IMR-90 (cell line): ENCODE measurements around the gene MON2. TPM values are rescaled to one million over a fixed set of nuclear protein-coding genes. Genes with fewer than 3 reads are reported as not detected.
A peak's percentile ranks its signal among the peaks of the same experiment; 100 is the strongest.

Experiments
- ATAC-seq: fragments of 200-7000 bp; cut with Tn5 transposase; 2 replicates; pipeline ENCODE4 v1.9.1; 2020; ENCODE audit warnings: low read depth, mild to moderate bottlenecking, moderate library complexity
- Bru-seq: library from RNA; stranded (reverse); fragments of 400-500 nt; gene quantifications from one replicate; lab custom pipeline; 2021; lab: Mats Ljungman, UMichigan
- BruChase-seq, 2 experiments: library from RNA; stranded (reverse); fragments of 400-500 nt; gene quantifications; one replicate each; lab custom pipeline; 2021; lab: Mats Ljungman, UMichigan
- BruUV-seq: library from RNA; stranded (reverse); fragments of 400-500 nt; replicated peaks from 2 replicates; lab custom pipeline; 2021; lab: Mats Ljungman, UMichigan
- CTCF ChIA-PET: fragments of 300-600 bp; formaldehyde crosslinking; extraction: SDS; loops from one replicate; lab custom pipeline; 2021; ENCODE audit warnings: antibody characterized with exemption; lab: Yijun Ruan, JAX
- POLR2A ChIA-PET: fragments of 300-600 bp; sonication (Branson Sonifier 250); formaldehyde crosslinking; loops from one replicate; lab custom pipeline; 2022; ENCODE audit warnings: antibody characterized with exemption; ENCODE audit not compliant: unreplicated experiment; lab: Charles Lee
- DNase-seq: peaks from one replicate; pipeline ENCODE4 v3.0.0; 2013
- H2AFZ ChIP-seq: replicated peaks from 2 replicates; pipeline ENCODE3; 2013; ENCODE audit warnings: low read length, mild to moderate bottlenecking; ENCODE audit not compliant: poor library complexity
- H2AK5ac ChIP-seq: 2 replicates; pipeline ENCODE4 v1.6.1; 2013; ENCODE audit warnings: low read depth, low read length, inconsistent platforms
- H2AK9ac ChIP-seq: replicated peaks from 2 replicates; pipeline ENCODE3; 2013; ENCODE audit warnings: mild to moderate bottlenecking, low read depth, low read length, moderate library complexity; ENCODE audit not compliant: poor library complexity
- H2BK120ac ChIP-seq: 2 replicates; pipeline ENCODE4 v1.6.1; 2013; ENCODE audit warnings: low read depth, low read length, inconsistent platforms
- H2BK15ac ChIP-seq: 3 replicates; pipeline ENCODE4 v1.6.1; 2013; ENCODE audit warnings: low read depth, low read length, inconsistent platforms
- H2BK20ac ChIP-seq: 2 replicates; pipeline ENCODE4 v1.6.1; 2013; ENCODE audit warnings: low read depth, mild to moderate bottlenecking, inconsistent platforms, low read length, moderate library complexity
- H2BK5ac ChIP-seq: 2 replicates; pipeline ENCODE4 v1.6.1; 2013; ENCODE audit warnings: mild to moderate bottlenecking, low read depth, low read length, inconsistent platforms; ENCODE audit not compliant: poor library complexity, severe bottlenecking
- H3K14ac ChIP-seq: replicated peaks from 2 replicates; pipeline ENCODE4 v1.6.1; 2013; ENCODE audit warnings: low read depth, low read length, inconsistent platforms
- H3K18ac ChIP-seq: 2 replicates; pipeline ENCODE4 v1.6.1; 2013; ENCODE audit warnings: low read depth, low read length, control low read depth
- H3K23ac ChIP-seq: 2 replicates; pipeline ENCODE4 v1.6.1; 2013; ENCODE audit warnings: low read depth, low read length, inconsistent platforms
- H3K27ac ChIP-seq: 2 replicates; pipeline ENCODE4 v1.5.1; 2013; ENCODE audit warnings: mild to moderate bottlenecking, control low read depth, low read length; ENCODE audit not compliant: insufficient read depth
- H3K27me3 ChIP-seq: 2 replicates; pipeline ENCODE4 v1.6.1; 2013; ENCODE audit warnings: low read length; ENCODE audit not compliant: control insufficient read depth, insufficient read depth
- H3K36me3 ChIP-seq: 2 replicates; pipeline ENCODE4 v1.6.1; 2013; ENCODE audit warnings: low read length, mixed read lengths; ENCODE audit not compliant: control insufficient read depth, insufficient read depth
- H3K4ac ChIP-seq: 2 replicates; pipeline ENCODE4 v1.6.1; 2013; ENCODE audit warnings: low read depth, low read length, inconsistent platforms
- H3K4me1 ChIP-seq: 2 replicates; pipeline ENCODE4 v1.6.1; 2013; ENCODE audit warnings: low read length, mixed read lengths; ENCODE audit not compliant: control insufficient read depth, insufficient read depth
- H3K4me2 ChIP-seq: 2 replicates; pipeline ENCODE4 v1.6.1; 2013; ENCODE audit warnings: low read depth, mild to moderate bottlenecking, control low read depth, low read length, moderate library complexity
- H3K4me3 ChIP-seq: 2 replicates; pipeline ENCODE4 v1.5.1; 2013; ENCODE audit warnings: low read depth, mild to moderate bottlenecking, control low read depth, low read length, moderate library complexity; ENCODE audit not compliant: insufficient read depth
- H3K56ac ChIP-seq: 2 replicates; pipeline ENCODE4 v1.6.1; 2013; ENCODE audit warnings: low read length, inconsistent platforms; ENCODE audit not compliant: insufficient read depth; ENCODE audit errors: extremely low read depth
- H3K79me1 ChIP-seq, 2 experiments: 2 replicates each; pipeline ENCODE4 v1.6.1; 2013; ENCODE audit warnings: low read length in 2 of 2, inconsistent platforms in 1 of 2, low read depth in 1 of 2
- H3K9ac ChIP-seq: 2 replicates; pipeline ENCODE4 v1.6.1; 2013; ENCODE audit warnings: low read depth, low read length, control low read depth
- H3K9me1 ChIP-seq: 2 replicates; pipeline ENCODE4 v1.6.1; 2013; ENCODE audit warnings: low read length, inconsistent platforms; ENCODE audit not compliant: insufficient read depth
- H3K9me3 ChIP-seq: 2 replicates; pipeline ENCODE4 v1.6.1; 2013; ENCODE audit warnings: low read length; ENCODE audit not compliant: control insufficient read depth, insufficient read depth
- H4K20me1 ChIP-seq: 2 replicates; pipeline ENCODE4 v1.6.1; 2013; ENCODE audit warnings: low read length, inconsistent platforms; ENCODE audit not compliant: insufficient read depth
- H4K5ac ChIP-seq: 2 replicates; pipeline ENCODE4 v1.6.1; 2013; ENCODE audit warnings: mild to moderate bottlenecking, low read depth, low read length, control low read depth
- H4K8ac ChIP-seq, 2 experiments: 2 replicates each; pipeline ENCODE4 v1.6.1; 2013; ENCODE audit warnings: low read depth in 2 of 2, low read length in 2 of 2, control low read depth in 1 of 2, inconsistent platforms in 1 of 2
- H4K91ac ChIP-seq: 2 replicates; pipeline ENCODE4 v1.6.1; 2013; ENCODE audit warnings: low read depth, low read length, inconsistent platforms; ENCODE audit not compliant: insufficient read depth
- BHLHE40 ChIP-seq: fragments of 150-350 bp; IDR thresholded peaks from 2 replicates; pipeline ENCODE4 v1.6.1; 2016; ENCODE audit warnings: mild to moderate bottlenecking, low read depth, low read length
- CEBPB ChIP-seq: IDR thresholded peaks from 2 replicates; pipeline ENCODE4 v1.6.1; 2012; ENCODE audit warnings: low read depth, low read length, improper control_type of control experiment
- FOS ChIP-seq: fragments of 150-350 bp; IDR thresholded peaks from 2 replicates; pipeline ENCODE4 v1.6.1; 2016; ENCODE audit warnings: low read depth, low read length
- MAFK ChIP-seq: IDR thresholded peaks from 2 replicates; pipeline ENCODE4 v1.6.1; 2012; ENCODE audit warnings: low read depth, low read length, improper control_type of control experiment
- MAZ ChIP-seq: IDR thresholded peaks from 2 replicates; pipeline ENCODE4 v1.6.1; 2012; ENCODE audit warnings: low read depth, mild to moderate bottlenecking, low read length, improper control_type of control experiment, moderate library complexity, borderline replicate concordance
- MXI1 ChIP-seq: IDR thresholded peaks from 2 replicates; pipeline ENCODE4 v1.6.1; 2012; ENCODE audit warnings: low read depth, mild to moderate bottlenecking, low read length, moderate library complexity, borderline replicate concordance
- POLR2A ChIP-seq: IDR thresholded peaks from 2 replicates; pipeline ENCODE4 v1.6.1; 2012; ENCODE audit warnings: mild to moderate bottlenecking, low read depth, low read length
- RAD21 ChIP-seq: IDR thresholded peaks from 2 replicates; pipeline ENCODE4 v1.6.1; 2012; ENCODE audit warnings: low read length, improper control_type of control experiment
- WGBS, 2 experiments: methylation state at CpG; one replicate each; pipeline versions ENCODE4 v1.1.5 to v1.1.7; 2013; ENCODE audit warnings: missing lambda C conversion rate in 2 of 2; ENCODE audit not compliant: insufficient read length in 1 of 2; ENCODE audit errors: extremely low coverage in 2 of 2; 5-methylcytosine and 5-hydroxymethylcytosine counted together
- dilution Hi-C: fragments of 300-500 bp; cut with HindIII; formaldehyde crosslinking; loops from one replicate; pipeline ENCODE4 v1.14.3; 2018; ENCODE audit warnings: low sequenced_read_pairs; ENCODE audit not compliant: unreplicated experiment
- in situ Hi-C: fragments of 300-500 bp; cut with MboI; formaldehyde crosslinking; loops from 3 replicates; pipeline ENCODE4 v1.14.3; 2019; ENCODE audit warnings: low sequenced_read_pairs, inconsistent platforms, mixed read lengths
- intact Hi-C: fragments of 100-400 bp; cut with micrococcal nuclease; formaldehyde crosslinking; loops from 2 replicates; pipeline ENCODE4 v1.10.0; 2022
- long read RNA-seq: library from polyadenylated mRNA; unstranded; transcript quantifications from one replicate; pipeline ENCODE4 v2.0.0, GENCODE V29; 2021; ENCODE audit not compliant: unreplicated experiment
- polyA plus RNA-seq, 3 experiments: library from polyadenylated mRNA; depleted of rRNA; stranded (reverse); fragments of >200 nt; gene quantifications; 2 replicates each; pipeline ENCODE4 v1.2.3, GENCODE V29; 2012; ENCODE audit warnings: low replicate concordance in 1 of 3
- total RNA-seq: library from RNA; depleted of rRNA; stranded (reverse); fragments of >200 nt; gene quantifications from 2 replicates; pipeline ENCODE4 v1.2.3, GENCODE V29; 2012; rRNA removed
- TF ChIP-seq, protein P1 (sequence below): fragments of 150-350 bp; IDR thresholded peaks from 2 replicates; pipeline ENCODE4 v1.6.1; 2016; ENCODE audit warnings: low read depth, mild to moderate bottlenecking, low read length, moderate library complexity, borderline replicate concordance

The MON2 gene, protein sequence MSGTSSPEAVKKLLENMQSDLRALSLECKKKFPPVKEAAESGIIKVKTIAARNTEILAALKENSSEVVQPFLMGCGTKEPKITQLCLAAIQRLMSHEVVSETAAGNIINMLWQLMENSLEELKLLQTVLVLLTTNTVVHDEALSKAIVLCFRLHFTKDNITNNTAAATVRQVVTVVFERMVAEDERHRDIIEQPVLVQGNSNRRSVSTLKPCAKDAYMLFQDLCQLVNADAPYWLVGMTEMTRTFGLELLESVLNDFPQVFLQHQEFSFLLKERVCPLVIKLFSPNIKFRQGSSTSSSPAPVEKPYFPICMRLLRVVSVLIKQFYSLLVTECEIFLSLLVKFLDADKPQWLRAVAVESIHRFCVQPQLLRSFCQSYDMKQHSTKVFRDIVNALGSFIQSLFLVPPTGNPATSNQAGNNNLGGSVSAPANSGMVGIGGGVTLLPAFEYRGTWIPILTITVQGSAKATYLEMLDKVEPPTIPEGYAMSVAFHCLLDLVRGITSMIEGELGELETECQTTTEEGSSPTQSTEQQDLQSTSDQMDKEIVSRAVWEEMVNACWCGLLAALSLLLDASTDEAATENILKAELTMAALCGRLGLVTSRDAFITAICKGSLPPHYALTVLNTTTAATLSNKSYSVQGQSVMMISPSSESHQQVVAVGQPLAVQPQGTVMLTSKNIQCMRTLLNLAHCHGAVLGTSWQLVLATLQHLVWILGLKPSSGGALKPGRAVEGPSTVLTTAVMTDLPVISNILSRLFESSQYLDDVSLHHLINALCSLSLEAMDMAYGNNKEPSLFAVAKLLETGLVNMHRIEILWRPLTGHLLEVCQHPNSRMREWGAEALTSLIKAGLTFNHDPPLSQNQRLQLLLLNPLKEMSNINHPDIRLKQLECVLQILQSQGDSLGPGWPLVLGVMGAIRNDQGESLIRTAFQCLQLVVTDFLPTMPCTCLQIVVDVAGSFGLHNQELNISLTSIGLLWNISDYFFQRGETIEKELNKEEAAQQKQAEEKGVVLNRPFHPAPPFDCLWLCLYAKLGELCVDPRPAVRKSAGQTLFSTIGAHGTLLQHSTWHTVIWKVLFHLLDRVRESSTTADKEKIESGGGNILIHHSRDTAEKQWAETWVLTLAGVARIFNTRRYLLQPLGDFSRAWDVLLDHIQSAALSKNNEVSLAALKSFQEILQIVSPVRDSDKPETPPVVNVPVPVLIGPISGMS (N-terminal part only)
- total RNA-seq (39.3 and 45.0 TPM in 2 replicates), polyA plus RNA-seq (2012; rRNA removed) (9.9 and 13.2 TPM in 2 replicates), Bru-seq, nascent RNA (percentile 88 among the genes with signal in this experiment), BruChase-seq, experiment 1, labeled RNA remaining after a 6-hour chase (percentile 83 among the genes with signal in this experiment), BruChase-seq, experiment 2, labeled RNA remaining after a 2-hour chase (percentile 92 among the genes with signal in this experiment)
- polyA plus RNA-seq (2012; cell fraction: cytosol; rRNA removed), result 1.3 and 2.0 TPM in 2 replicates
- 3.8 and 74.2 TPM in 2 replicates for polyA plus RNA-seq (2012; cell fraction: nucleus; rRNA removed; ENCODE audit: low replicate concordance)
- long read RNA-seq, partial matches to known transcripts, result 13 of 21 reads
- long read RNA-seq, other reads (novel, unspliced or antisense), result 8 of 21 reads

GRCh38 chr12:62466594-62467491 lies at the start of gene MON2:
Gene MON2, plus strand, starts transcription at chr12:62466826. Its CDS starts 382 bp downstream, at chr12:62467208.
- Histone ChIP-seq H2BK15ac (no peak within 1 kb of the TSS), H3K9me1 (peaks cover 3% of the 10 kb centered on the region), H3K79me1 (peaks cover 4 to 27% of the 10 kb centered on the region in 2 experiments), H3K18ac (peak within 1 kb of the TSS; percentile 67), H4K5ac (peak within 1 kb of the TSS; percentile 79), H3K4me2 (peak within 1 kb of the TSS; percentile 95), H2BK20ac (peak within 1 kb of the TSS; percentile 17; the same call in 1 of the 2 replicates), H2AK9ac (peak within 1 kb of the TSS; percentile 75), H2AFZ (peak within 1 kb of the TSS; percentile 95), H3K27me3 (no peaks in the 10 kb centered on the region), H3K4ac (peak within 1 kb of the TSS; percentile 80), H2BK5ac (peak within 1 kb of the TSS; percentile 82), H3K14ac (peak within 1 kb of the TSS; percentile 82), H3K36me3 (no peaks in the 10 kb centered on the region; the same call in none of the 2 replicates), H2AK5ac (peak within 1 kb of the TSS; percentile 89), H3K27ac (peak within 1 kb of the TSS; percentile 96), H3K56ac (peak within 1 kb of the TSS; percentile 65), H3K4me1 (peaks cover 2% of the 10 kb centered on the region; the same call in 1 of the 2 replicates), H2BK120ac (peak within 1 kb of the TSS; percentile 61; the same call in 1 of the 2 replicates), H4K8ac (peak within 1 kb of the TSS; percentile 78 to 93), H3K9ac (peak within 1 kb of the TSS; percentile 99), H3K23ac (peak within 1 kb of the TSS; percentile 87), H3K9me3 (peaks cover 2% of the 10 kb centered on the region; the same call in 1 of the 2 replicates), H3K4me3 (peak within 1 kb of the TSS; percentile 98), H4K20me1 (peaks cover 5% of the 10 kb centered on the region; the same call in 1 of the 2 replicates), H4K91ac (peak within 1 kb of the TSS; percentile 74)
- dilution Hi-C loops, result no loop called here
- POLR2A ChIA-PET, result no interaction called here
- BruUV-seq, result no TSS peak
- DNase-seq (peak; percentile 78), ATAC-seq (peak; percentile 99)
- TF ChIP-seq, protein P1, sequence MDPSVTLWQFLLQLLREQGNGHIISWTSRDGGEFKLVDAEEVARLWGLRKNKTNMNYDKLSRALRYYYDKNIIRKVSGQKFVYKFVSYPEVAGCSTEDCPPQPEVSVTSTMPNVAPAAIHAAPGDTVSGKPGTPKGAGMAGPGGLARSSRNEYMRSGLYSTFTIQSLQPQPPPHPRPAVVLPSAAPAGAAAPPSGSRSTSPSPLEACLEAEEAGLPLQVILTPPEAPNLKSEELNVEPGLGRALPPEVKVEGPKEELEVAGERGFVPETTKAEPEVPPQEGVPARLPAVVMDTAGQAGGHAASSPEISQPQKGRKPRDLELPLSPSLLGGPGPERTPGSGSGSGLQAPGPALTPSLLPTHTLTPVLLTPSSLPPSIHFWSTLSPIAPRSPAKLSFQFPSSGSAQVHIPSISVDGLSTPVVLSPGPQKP, result no peak
- TF ChIP-seq POLR2A (peak; percentile 93), BHLHE40 (0 out of 2 replicates have a peak, but pooled peaks have one; percentile 8), CEBPB (no peak), RAD21 (no peak), MXI1 (peak; percentile 86), MAFK (no peak), FOS (0 out of 2 replicates have a peak, but pooled peaks have one; percentile 6), MAZ (peak; percentile 68; the same call in 1 of the 2 replicates)
- WGBS, 2 experiments, result 0% methylated on average over 55 of the region's 62 CpGs; no CpG with 5 or more reads in 1 of the 2 experiments
- intact Hi-C loops, result no loop called here
- in situ Hi-C loops, result no loop called here
- CTCF ChIA-PET, result interaction anchor here (0.6 to 1.4 kb wide), 2 partner anchors 10 to 28 kb away, joined by 3 to 4 read pairs; no protein-coding TSS in a partner anchor
